ENCODE measurements around the gene CDKN2D. TPM values are rescaled to one million over a fixed set of nuclear protein-coding genes. Genes with fewer than 3 reads are reported as not detected.

The CDKN2D gene
- total RNA-seq, 2 experiments from 2014 or later: 68.6 to 68.8 TPM

DNA sequence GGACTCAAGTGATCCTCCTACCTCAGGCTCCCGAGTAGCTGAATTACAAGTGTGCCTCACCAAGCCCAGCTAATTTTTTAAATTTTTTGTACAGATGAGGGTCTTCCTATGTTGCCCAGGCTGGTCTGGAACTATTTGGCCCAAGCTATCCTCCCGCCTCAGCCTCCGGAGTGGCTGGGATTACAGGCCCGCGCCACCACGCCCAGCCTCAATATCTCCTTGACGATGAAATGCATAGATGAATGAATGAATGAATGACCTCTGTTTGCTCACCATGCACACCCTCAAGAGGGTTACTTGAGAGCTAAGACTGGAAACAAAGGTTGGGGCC, 33.2 kb upstream of the CDKN2D start:
- Mint-ChIP-seq H3K4me3 (peak overlapping the region; percentile 57), H3K27ac (peak overlapping the region; percentile 38), H3K27me3 (no peaks in the 10 kb centered on the region), H3K36me3 (peaks cover 7% of the 10 kb centered on the region), H3K9me3 (no peaks in the 10 kb centered on the region), H3K4me1 (ENCODE audit: low read depth) (peaks cover 20% of the 10 kb centered on the region)
- DNase-seq: no peak
- CTCF ChIA-PET: interaction anchor here (1.3 to 4.7 kb wide), 4 partner anchors 11 to 98 kb away, joined by 3 to 41 read pairs (median 15); no protein-coding TSS in a partner anchor
- intact Hi-C loops (cut with micrococcal nuclease): loop anchor here (2.0 kb wide), 3 partner anchors 35 to 407 kb away; partner anchors contain the start of genes DNMT1 and KRI1
- POLR2A ChIA-PET: interaction anchor here (0.5 to 1.3 kb wide), 7 partner anchors 13 to 113 kb away, joined by 3 to 7 read pairs (median 3); partner anchors contain the start of genes CDKN2D and QTRT1

DNA sequence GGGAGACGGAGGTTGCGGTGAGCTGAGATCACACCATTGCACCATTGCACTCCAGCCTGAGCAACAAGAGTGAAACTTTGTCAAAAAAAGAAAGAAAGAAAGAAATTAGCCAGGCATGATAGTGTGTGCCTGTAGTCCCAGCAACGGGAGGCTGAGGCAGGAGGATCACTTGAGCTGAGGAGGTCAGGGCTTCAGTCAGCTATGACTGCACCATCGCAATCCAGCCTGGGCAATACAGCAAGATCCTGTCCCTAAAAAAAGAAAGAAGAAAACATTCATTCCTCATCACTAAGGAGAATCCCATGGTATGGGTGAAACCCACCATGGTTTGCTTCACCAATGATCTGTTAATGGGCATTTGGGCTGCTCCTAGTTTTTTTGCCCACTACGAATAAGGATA, 31.4 kb upstream of the CDKN2D start:
- DNase-seq: no peak
- Mint-ChIP-seq H3K36me3 (peaks cover 7% of the 10 kb centered on the region), H3K27me3 (no peaks in the 10 kb centered on the region), H3K9me3 (no peaks in the 10 kb centered on the region), H3K4me3 (no peak overlapping the region), H3K27ac (no peak overlapping the region), H3K4me1 (ENCODE audit: low read depth) (peaks cover 37% of the 10 kb centered on the region)
- CTCF ChIA-PET: interaction anchor here (1.4 to 2.7 kb wide), 3 partner anchors 19 to 44 kb away, joined by 3 to 9 read pairs (median 3); no protein-coding TSS in a partner anchor
- POLR2A ChIA-PET: no interaction called here
- intact Hi-C loops (cut with micrococcal nuclease): no loop called here

DNA sequence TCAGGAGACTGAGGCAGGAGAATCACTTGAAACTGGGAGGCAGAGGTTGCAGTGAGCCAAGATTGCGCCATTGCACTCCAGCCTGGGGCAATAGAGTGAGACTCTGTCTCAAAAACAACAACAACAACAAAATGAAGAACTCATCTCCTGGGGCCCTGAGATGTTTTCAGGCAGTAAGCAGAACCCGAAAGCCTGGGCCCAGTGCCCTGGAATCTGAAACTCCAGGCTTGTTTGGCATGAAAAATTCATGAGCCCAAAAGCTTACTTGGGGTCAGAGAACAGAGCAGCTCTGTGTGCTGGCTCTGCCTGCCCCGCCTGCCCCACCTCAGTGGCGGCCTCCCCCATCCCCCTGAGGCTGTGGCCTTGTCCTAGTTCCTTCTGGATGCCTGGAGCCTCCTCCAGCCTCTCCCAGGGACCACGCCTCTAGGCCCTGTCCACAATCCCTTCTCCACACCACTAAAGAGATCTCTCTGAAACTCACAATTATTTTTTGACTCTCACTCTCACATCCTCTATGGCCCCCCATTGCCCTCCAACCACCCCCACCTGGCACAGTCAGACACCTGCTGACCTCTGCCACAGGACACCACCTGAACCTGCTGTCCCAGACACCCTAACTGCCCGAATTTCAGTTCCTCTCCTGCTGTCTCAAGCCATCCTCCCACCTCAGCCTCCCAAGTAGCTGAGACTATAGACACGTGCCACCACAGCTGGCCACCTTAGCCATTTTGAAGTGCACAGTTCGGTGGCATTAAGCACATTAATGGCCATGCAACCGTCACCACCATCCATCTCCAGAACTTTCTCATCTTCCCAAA, 25.2 kb upstream of the CDKN2D start:
- DNase-seq: no peak
- H3K4me1 Mint-ChIP-seq (ENCODE audit: low read depth): peaks cover 18% of the 10 kb centered on the region
- ChIA-PET CTCF (interaction anchor here (0.9 to 3.7 kb wide), 3 partner anchors 13 to 123 kb away, joined by 3 to 33 read pairs (median 4); no protein-coding TSS in a partner anchor), POLR2A (no interaction called here)
- no peak overlapping the region for H3K27ac Mint-ChIP-seq
- H3K27me3 Mint-ChIP-seq: no peaks in the 10 kb centered on the region
- H3K9me3 Mint-ChIP-seq: no peaks in the 10 kb centered on the region
- H3K36me3 Mint-ChIP-seq: no peaks in the 10 kb centered on the region
- intact Hi-C loops (cut with micrococcal nuclease): no loop called here
- H3K4me3 Mint-ChIP-seq: no peak overlapping the region

GRCh38 chr19:10593148-10593547, 24.4 kb upstream of the CDKN2D start:
- Mint-ChIP-seq H3K9me3 (no peaks in the 10 kb centered on the region), H3K36me3 (no peaks in the 10 kb centered on the region), H3K27ac (no peak overlapping the region), H3K4me3 (no peak overlapping the region), H3K27me3 (no peaks in the 10 kb centered on the region), H3K4me1 (ENCODE audit: low read depth) (peaks cover 18% of the 10 kb centered on the region)
- POLR2A ChIA-PET: no interaction called here
- no peak for DNase-seq
- intact Hi-C loops (cut with micrococcal nuclease): no loop called here
- CTCF ChIA-PET: interaction anchor here (1.9 to 2.0 kb wide), 2 partner anchors 12 to 51 kb away, joined by 8 to 9 read pairs; no protein-coding TSS in a partner anchor

- no peak overlapping the region for H3K4me3 Mint-ChIP-seq
- H3K27me3 Mint-ChIP-seq: peaks cover 6% of the 10 kb centered on the region
- peaks cover 6% of the 10 kb centered on the region for H3K4me1 Mint-ChIP-seq (ENCODE audit: low read depth)
- no peak overlapping the region for H3K27ac Mint-ChIP-seq
- ChIA-PET POLR2A (no interaction called here), CTCF (no interaction called here)
- DNase-seq: no peak
- no peaks in the 10 kb centered on the region for H3K36me3 Mint-ChIP-seq
- intact Hi-C loops (cut with micrococcal nuclease): no loop called here
- H3K9me3 Mint-ChIP-seq: no peaks in the 10 kb centered on the region
These were observed 19.0 kb upstream of the CDKN2D start for GRCh38 chr19:10587839-10588150.

DNA sequence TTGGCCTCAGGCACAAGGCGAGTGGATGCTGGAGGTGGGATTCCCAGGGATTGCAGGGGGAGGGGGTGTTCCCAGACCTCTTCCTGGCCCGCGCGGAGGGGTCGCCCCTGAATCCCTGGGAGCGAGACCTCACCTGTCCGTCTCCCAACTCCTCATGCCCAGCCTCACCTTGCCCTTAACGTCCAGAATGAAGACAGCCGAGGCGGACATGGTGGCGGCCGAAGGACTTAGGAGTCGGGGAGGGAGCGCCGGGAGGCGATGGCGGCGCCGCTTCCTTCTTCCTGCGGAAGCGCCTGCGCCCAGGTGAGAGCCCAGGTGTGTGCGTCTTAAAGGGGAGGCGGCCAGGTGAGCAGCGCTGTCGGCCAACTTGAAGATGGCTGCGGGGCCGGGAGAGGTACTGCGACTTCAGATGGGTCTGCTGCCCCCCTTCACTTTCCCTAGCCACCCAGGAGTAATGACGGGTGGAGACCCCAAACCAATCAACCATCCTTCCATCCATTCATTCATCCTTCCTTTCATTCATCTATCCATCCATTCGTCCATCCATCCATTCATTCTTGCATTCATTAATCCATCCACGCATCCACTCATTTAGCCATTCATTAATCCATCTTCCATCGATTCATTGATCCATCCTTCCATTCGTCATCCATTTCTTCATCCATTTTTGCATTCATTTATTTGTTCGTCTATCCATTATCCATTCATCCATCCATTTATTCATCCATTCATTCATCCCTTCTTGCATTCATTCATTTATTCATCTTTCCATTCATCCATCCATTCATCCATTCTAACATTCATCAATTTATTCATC, 18.5 kb upstream of the CDKN2D start, which contains the start of gene AP1M2:
Gene AP1M2 (minus strand): TSS at position 291 of the 817 bp plus-strand sequence. CDS start 81 bp downstream, at position 210.
- intact Hi-C loops (cut with micrococcal nuclease): no loop called here
- Mint-ChIP-seq H3K27me3 (peaks cover 6% of the 10 kb centered on the region), H3K4me1 (ENCODE audit: low read depth) (peaks cover 6% of the 10 kb centered on the region), H3K9me3 (no peaks in the 10 kb centered on the region), H3K27ac (no peak within 1 kb of the TSS), H3K4me3 (no peak within 1 kb of the TSS), H3K36me3 (no peaks in the 10 kb centered on the region)
- ChIA-PET CTCF (no interaction called here), POLR2A (no interaction called here)
- no peak for DNase-seq

- CTCF ChIA-PET: interaction anchor here (1.4 to 2.6 kb wide), 2 partner anchors 58 to 113 kb away, joined by 6 to 11 read pairs; no protein-coding TSS in a partner anchor
- no peaks in the 10 kb centered on the region for H3K9me3 Mint-ChIP-seq
- H3K27ac Mint-ChIP-seq: no peak overlapping the region
- H3K27me3 Mint-ChIP-seq: peaks cover 6% of the 10 kb centered on the region
- H3K36me3 Mint-ChIP-seq: no peaks in the 10 kb centered on the region
- POLR2A ChIA-PET: no interaction called here
- no peak for DNase-seq
- intact Hi-C loops (cut with micrococcal nuclease): no loop called here
- H3K4me1 Mint-ChIP-seq (ENCODE audit: low read depth): peaks cover 6% of the 10 kb centered on the region
- H3K4me3 Mint-ChIP-seq: no peak overlapping the region
These were observed 17.6 kb upstream of the CDKN2D start for GRCh38 chr19:10586396-10586795.

DNA sequence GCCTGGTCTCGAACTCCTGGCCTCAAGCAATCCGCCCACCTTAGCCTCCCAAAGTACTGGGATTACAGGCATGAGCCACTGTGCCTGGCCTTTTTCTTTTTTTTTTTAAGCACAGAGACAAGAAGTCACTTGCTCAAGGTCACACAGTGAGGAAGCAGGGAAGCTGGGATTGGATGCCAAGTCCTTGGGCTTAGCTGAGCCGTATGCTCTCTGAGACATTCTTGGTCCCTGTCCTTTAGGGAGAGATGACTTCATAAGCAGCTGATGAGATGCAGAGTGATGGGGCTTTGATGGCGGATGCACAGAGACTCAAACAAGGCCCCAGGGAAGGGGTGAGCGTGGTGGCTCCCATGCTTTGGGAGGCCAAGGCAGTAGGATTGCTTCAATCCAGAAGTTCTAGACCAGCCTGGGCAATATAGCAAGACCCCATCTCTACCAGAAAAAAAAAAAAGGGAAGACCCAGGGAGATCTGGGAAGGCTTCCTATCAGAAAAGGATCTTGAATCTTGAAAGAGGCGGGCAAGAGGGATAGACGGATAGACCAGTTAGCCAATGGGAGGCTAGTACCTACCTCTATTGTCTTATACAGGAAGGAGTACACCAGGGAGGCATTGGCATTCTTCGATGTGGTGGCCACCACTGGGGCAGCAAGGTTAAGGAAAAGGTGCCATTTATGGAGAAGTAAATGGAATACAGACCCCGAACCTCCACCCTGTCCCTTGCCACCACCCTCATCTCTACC, 14.4 kb upstream of the CDKN2D start:
- no peak overlapping the region for H3K27ac Mint-ChIP-seq
- H3K9me3 Mint-ChIP-seq: no peaks in the 10 kb centered on the region
- intact Hi-C loops (cut with micrococcal nuclease): no loop called here
- POLR2A ChIA-PET: interaction anchor here (0.5 kb wide), 1 partner anchor 17 kb away, joined by 3 read pairs; the partner anchor contains the start of gene KRI1
- H3K27me3 Mint-ChIP-seq: peaks cover 8% of the 10 kb centered on the region
- no peak for DNase-seq
- H3K36me3 Mint-ChIP-seq: no peaks in the 10 kb centered on the region
- no peak overlapping the region for H3K4me3 Mint-ChIP-seq
- CTCF ChIA-PET: interaction anchor here (1.5 to 5.8 kb wide), 5 partner anchors 20 to 116 kb away, joined by 4 to 293 read pairs (median 41); partner anchors contain the start of gene QTRT1
- H3K4me1 Mint-ChIP-seq (ENCODE audit: low read depth): peaks cover 10% of the 10 kb centered on the region

- Mint-ChIP-seq H3K27ac (no peak overlapping the region), H3K27me3 (peaks cover 2% of the 10 kb centered on the region), H3K9me3 (no peaks in the 10 kb centered on the region), H3K36me3 (no peaks in the 10 kb centered on the region), H3K4me3 (no peak overlapping the region), H3K4me1 (ENCODE audit: low read depth) (peaks cover 4% of the 10 kb centered on the region)
- no peak for DNase-seq
- intact Hi-C loops (cut with micrococcal nuclease): no loop called here
- CTCF ChIA-PET: interaction anchor here (0.6 to 5.8 kb wide), 19 partner anchors 8 to 184 kb away, joined by 3 to 293 read pairs (median 9); partner anchors contain the start of gene QTRT1
- POLR2A ChIA-PET: interaction anchor here (1.2 to 1.9 kb wide), 2 partner anchors 14 to 62 kb away, joined by 5 to 7 read pairs; partner anchors contain the start of gene CDKN2D
These were observed 13.3 kb upstream of the CDKN2D start for GRCh38 chr19:10582091-10582490.

DNA sequence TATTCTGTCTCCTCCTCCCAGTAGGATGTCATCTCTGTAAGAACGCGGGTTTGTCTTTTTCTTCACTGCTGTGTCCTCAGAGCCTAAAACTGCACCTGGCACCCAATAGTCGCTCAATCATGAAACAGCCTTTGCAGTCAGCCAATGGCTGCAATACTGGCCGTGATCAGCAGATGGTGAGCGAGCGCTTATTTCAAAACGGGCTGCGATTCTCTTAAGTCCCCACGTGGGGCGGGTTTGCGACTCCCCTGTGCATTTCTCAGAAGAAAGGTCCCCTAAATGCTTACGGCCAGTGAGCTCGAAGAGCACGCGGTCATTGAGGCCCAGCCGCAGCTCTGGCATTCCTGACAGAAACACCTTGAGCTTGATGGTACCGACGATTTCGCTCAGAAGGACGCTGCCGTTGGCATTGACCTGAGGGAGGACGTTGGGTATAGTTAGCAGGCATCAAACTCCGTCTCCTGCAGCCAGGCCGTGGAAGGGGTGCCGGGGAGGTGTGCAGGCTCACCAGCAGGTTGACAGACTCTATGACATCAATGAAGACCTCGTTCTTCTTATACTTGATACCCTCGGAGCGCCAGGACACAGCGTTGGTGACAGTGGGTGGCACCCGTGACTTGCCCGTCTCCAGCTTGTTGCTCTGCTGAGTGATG, 12.3 kb upstream of the CDKN2D start:
- Mint-ChIP-seq H3K9me3 (no peaks in the 10 kb centered on the region), H3K4me1 (ENCODE audit: low read depth) (peaks cover 4% of the 10 kb centered on the region), H3K27ac (peak overlapping the region; percentile 52), H3K36me3 (no peaks in the 10 kb centered on the region), H3K27me3 (peaks cover 2% of the 10 kb centered on the region), H3K4me3 (peak overlapping the region; percentile 38)
- ChIA-PET CTCF (interaction anchor here (0.5 to 5.8 kb wide), 45 partner anchors 9 to 283 kb away, joined by 3 to 293 read pairs (median 4); partner anchors contain the start of genes DNM2, QTRT1 and TMED1), POLR2A (interaction anchor here (1.2 to 1.9 kb wide), 2 partner anchors 13 to 63 kb away, joined by 5 to 7 read pairs; partner anchors contain the start of gene CDKN2D)
- intact Hi-C loops (cut with micrococcal nuclease): loop anchor here (1.0 kb wide), 2 partner anchors 63 to 118 kb away; no protein-coding TSS in a partner anchor
- DNase-seq: peak; percentile 93

DNA sequence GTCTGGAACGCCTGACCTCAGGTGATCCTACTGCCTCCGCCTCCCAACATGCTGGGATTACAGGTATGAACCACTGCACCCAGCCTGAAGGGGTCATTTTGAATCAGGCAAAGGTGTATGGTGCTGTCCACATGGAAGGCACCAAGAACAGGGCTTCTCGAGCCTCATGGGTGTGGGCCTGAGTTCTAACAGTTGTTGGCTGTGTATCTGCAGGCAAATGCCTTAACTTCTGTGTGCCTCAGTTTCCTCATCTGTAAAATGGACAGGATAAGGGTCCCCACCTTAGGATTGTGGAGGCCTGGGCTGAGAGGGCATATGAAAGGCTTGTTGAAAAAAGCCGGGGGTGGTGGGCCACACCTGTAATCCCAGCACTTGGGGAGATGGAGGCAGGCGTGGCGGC, 9.2 kb upstream of the CDKN2D start:
- H3K27ac Mint-ChIP-seq: no peak overlapping the region
- intact Hi-C loops (cut with micrococcal nuclease): no loop called here
- no peak for DNase-seq
- no peaks in the 10 kb centered on the region for H3K9me3 Mint-ChIP-seq
- POLR2A ChIA-PET: no interaction called here
- no peaks in the 10 kb centered on the region for H3K36me3 Mint-ChIP-seq
- peaks cover 2% of the 10 kb centered on the region for H3K27me3 Mint-ChIP-seq
- CTCF ChIA-PET: interaction anchor here (0.6 to 5.7 kb wide), 3 partner anchors 46 to 321 kb away, joined by 3 to 210 read pairs (median 3); partner anchors contain the start of gene QTRT1
- peaks cover 4% of the 10 kb centered on the region for H3K4me1 Mint-ChIP-seq (ENCODE audit: low read depth)
- no peak overlapping the region for H3K4me3 Mint-ChIP-seq

Data from activated CD4-positive, alpha-beta memory T cell treated with anti-CD3 and anti-CD28 coated beads for 36 hours (primary cell).